ENCODE measurements around the gene DNAH14.
"Not testable (repeated sequence)": the region's sequence is repeated elsewhere in the genome, so short reads cannot be mapped to it uniquely, and the experiment has no call there.

Gene DNAH14

DNA sequence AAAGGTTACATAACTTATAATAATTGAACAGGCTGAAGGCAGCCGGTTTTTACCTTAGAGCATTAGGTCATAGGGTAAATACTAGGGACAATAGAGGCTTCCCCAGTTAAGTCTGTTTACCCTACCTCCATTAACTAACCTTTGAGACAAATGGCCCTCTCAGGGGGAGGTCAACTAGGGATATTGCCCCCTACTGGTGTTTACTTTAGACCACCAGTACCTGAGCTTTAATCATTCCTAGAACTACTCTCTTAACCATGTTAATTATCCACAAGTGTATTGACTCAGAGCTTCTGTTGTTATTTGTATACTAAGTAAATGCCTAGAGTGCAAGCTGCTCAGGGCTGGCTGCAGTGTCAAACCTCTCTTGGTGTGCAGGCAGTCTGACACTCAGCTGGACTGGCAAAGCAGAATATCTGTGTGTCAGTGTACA, 52.5 kb downstream of the DNAH14 start:
- in situ Hi-C loops (cut with MboI; ENCODE audit: low pct_unique_long_range_greater_than_20kb, low sequenced_read_pairs); DNase-seq: not testable (repeated sequence)

GRCh38 chr1:224988042-224988441, 58.6 kb downstream of the DNAH14 start:
- no peak for DNase-seq
- in situ Hi-C loops (cut with MboI; ENCODE audit: low pct_unique_long_range_greater_than_20kb, low sequenced_read_pairs) = no loop called here

GRCh38 chr1:224989615-224990014, 60.1 kb downstream of the DNAH14 start:
- in situ Hi-C loops (cut with MboI; ENCODE audit: low pct_unique_long_range_greater_than_20kb, low sequenced_read_pairs) = no loop called here
- DNase-seq = no peak

DNA sequence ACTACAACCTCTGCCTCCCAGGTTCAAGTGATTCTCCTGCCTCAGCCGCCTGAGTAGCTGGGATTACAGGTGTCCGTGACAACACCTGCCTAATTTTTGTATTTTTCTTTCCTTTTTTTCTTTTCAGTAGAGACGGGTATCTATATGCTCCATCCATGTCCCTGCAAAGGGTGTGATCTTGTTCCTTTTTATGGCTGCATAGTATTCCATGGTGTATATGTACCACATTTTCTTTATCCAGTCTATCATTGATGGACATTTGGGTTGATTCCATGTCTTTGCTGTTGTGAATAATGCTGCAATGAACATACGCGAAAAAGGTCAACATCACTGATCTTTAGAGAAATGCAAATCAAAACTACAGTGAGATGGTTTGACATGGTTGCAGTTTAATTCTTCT, 62.1 kb downstream of the DNAH14 start:
- in situ Hi-C loops (cut with MboI; ENCODE audit: low pct_unique_long_range_greater_than_20kb, low sequenced_read_pairs); DNase-seq: not testable (repeated sequence)

DNA sequence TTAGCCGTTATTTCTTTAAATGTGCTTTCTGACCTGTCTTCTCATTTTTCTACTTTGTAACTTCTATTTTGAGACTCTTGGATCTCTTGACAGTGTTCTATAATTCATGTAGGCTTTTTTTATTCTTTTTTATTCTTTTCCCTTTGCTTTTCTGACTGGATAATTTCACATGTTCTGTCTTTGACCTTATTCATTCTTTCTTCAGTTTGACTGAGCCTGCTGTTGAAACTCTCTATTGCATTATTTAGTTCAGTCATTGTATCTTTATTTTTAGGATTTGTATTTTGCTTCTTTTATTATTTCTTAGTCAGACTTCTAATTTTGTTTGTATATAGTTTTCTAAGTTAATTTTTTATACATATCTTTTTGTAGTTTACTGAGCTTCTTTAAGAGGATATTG, 66.1 kb downstream of the DNAH14 start:
- no peak for DNase-seq
- in situ Hi-C loops (cut with MboI; ENCODE audit: low pct_unique_long_range_greater_than_20kb, low sequenced_read_pairs) = no loop called here

GRCh38 chr1:224996266-224996665, 66.8 kb downstream of the DNAH14 start:
- in situ Hi-C loops (cut with MboI; ENCODE audit: low pct_unique_long_range_greater_than_20kb, low sequenced_read_pairs) = no loop called here
- DNase-seq = no peak

- DNase-seq = no peak
- in situ Hi-C loops (cut with MboI; ENCODE audit: low pct_unique_long_range_greater_than_20kb, low sequenced_read_pairs) = no loop called here
Measured at GRCh38 chr1:224998185-224998584, 68.7 kb downstream of the DNAH14 start.

DNA sequence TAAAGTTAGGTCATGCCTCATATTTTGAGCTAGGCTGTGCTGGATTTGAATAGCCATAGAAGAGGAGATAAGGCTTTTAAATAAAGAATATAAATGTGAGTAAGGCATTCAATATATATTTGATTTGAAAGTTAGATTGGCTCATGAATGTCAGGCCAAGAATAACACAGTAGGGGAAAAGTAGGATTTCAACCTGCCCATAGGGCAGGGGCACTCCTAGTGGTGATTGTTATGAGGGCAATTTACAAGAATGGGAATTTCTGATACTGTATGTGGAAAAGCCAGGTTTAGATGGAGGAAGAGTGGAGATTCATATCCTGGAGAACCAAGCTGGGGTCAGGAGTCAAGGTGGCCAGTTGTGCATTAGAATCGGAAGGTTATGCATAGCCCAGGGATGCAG, 74.9 kb downstream of the DNAH14 start:
- DNase-seq = no peak
- in situ Hi-C loops (cut with MboI; ENCODE audit: low pct_unique_long_range_greater_than_20kb, low sequenced_read_pairs) = no loop called here

DNA sequence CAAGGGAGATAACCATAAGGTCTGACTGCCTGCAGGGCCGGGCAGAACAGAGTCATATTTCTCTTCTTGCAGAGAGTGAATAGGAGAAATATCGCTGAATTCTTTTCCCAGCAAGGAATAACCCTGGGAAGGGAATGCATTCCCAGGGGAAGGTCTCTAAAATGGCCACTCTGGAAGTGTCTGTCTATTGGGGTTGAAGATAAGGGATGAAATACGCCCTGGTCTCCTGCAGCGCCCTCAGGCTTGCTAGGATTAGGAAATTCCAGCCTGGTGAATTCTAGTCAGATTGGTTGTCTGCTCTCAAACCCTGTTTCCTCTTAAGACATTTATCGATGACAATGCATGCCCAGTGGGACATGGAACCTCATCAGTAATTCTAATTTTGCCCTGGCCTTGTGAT, 76.9 kb downstream of the DNAH14 start:
- DNase-seq; in situ Hi-C loops (cut with MboI; ENCODE audit: low pct_unique_long_range_greater_than_20kb, low sequenced_read_pairs): not testable (repeated sequence)

GRCh38 chr1:225008050-225008449, 78.6 kb downstream of the DNAH14 start:
- in situ Hi-C loops (cut with MboI; ENCODE audit: low pct_unique_long_range_greater_than_20kb, low sequenced_read_pairs) = not testable (repeated sequence)

GRCh38 chr1:225021037-225021436, 91.6 kb downstream of the DNAH14 start:
- in situ Hi-C loops (cut with MboI; ENCODE audit: low pct_unique_long_range_greater_than_20kb, low sequenced_read_pairs) = no loop called here

More at GRCh38 chr1:225008050-225008449, 78.6 kb downstream of the DNAH14 start:
- not testable (repeated sequence) for DNase-seq

GRCh38 chr1:225026701-225027100, 97.2 kb downstream of the DNAH14 start:
- no peak for DNase-seq
- in situ Hi-C loops (cut with MboI; ENCODE audit: low pct_unique_long_range_greater_than_20kb, low sequenced_read_pairs) = no loop called here

More at GRCh38 chr1:225021037-225021436, 91.6 kb downstream of the DNAH14 start:
- no peak for DNase-seq

DNA sequence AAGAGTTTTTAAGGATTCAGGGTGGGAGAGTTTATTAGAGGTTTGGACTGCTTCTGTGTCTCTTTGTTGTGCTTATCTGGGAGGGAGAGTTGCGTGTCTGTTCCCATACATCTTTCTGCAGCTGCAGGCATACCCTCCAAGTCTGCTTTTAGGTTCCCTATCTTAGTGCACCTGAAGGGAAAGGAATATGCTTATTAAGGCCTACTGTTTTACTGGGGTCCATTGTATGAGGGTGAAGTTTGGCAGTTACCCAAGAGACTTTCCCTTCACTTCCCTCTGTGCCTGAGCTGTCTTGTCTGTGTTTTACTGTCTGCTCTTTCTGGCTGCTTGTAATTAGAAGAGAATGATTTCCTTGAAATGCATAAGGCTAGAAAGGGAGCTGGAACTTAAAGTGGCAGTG, 107.0 kb downstream of the DNAH14 start:
- DNase-seq; in situ Hi-C loops (cut with MboI; ENCODE audit: low pct_unique_long_range_greater_than_20kb, low sequenced_read_pairs): not testable (repeated sequence)

GRCh38 chr1:225042263-225042662, 112.8 kb downstream of the DNAH14 start:
- in situ Hi-C loops (cut with MboI; ENCODE audit: low pct_unique_long_range_greater_than_20kb, low sequenced_read_pairs) = no loop called here
- no peak for DNase-seq

- no peak for DNase-seq
- in situ Hi-C loops (cut with MboI; ENCODE audit: low pct_unique_long_range_greater_than_20kb, low sequenced_read_pairs) = no loop called here
Measured at GRCh38 chr1:225044258-225044657, 114.8 kb downstream of the DNAH14 start.

DNA sequence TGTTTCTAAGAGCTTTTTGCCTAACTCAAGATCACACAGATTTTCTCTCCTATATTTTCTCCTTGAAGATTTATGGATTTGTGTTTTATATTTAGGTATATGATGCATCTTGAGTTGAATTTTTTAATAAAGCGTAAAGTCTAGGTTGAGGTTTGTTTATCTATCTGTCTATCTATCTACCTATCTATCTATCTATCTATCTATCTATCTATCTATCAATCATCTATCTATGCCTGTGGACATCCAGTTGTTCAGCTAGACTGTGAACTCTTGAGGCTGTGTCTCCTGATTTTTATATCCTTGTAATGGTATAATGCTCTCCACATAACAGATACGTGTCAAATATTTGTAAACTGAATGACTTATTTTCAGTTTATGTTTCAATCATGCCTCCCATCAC, 120.1 kb downstream of the DNAH14 start:
- no peak for DNase-seq
- in situ Hi-C loops (cut with MboI; ENCODE audit: low pct_unique_long_range_greater_than_20kb, low sequenced_read_pairs) = no loop called here

- no peak for DNase-seq
- in situ Hi-C loops (cut with MboI; ENCODE audit: low pct_unique_long_range_greater_than_20kb, low sequenced_read_pairs) = no loop called here
Measured at GRCh38 chr1:225063722-225064121, 134.2 kb downstream of the DNAH14 start.

GRCh38 chr1:225070972-225071371, 141.5 kb downstream of the DNAH14 start:
- in situ Hi-C loops (cut with MboI; ENCODE audit: low pct_unique_long_range_greater_than_20kb, low sequenced_read_pairs) = no loop called here

DNA sequence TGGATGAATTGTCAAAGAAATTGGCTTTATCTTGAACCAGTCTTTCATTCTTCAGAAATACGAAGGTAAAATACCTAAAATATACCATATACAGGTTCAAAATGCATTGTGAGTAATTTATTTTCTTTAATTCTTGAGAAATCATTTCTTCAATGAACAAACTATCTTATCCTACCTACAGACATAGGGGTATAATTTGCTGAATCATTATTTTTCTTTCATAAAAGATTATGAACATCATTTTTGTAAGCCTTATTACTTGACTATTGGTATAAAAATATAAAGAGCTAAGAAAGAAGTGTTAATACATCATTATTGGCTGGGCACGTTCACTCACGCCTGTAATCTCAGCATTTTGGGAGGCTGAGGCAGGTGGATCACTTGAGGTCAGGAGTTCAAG, 167.7 kb downstream of the DNAH14 start:
- in situ Hi-C loops (cut with MboI; ENCODE audit: low pct_unique_long_range_greater_than_20kb, low sequenced_read_pairs) = no loop called here
- no peak for DNase-seq

More at GRCh38 chr1:225070972-225071371, 141.5 kb downstream of the DNAH14 start:
- no peak for DNase-seq

DNA sequence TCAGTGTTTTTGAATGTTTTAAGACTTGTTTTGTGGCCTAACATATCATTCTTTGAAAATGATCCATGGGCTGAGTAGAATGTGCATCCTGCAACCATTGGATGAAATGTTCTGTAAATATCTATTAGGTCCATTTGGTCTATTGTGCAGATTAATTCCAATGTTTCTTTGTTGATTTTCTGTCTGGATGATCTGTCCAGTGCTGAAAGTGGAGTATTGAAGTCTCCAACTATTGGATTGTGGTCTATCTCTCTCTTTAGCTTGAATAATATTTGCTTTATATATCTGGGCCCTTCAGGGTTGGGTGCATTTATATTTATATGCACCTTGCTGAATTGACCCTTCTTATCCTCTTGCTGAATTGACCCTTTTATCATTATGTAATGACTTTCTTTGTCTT, 181.5 kb downstream of the DNAH14 start:
- DNase-seq = no peak
- in situ Hi-C loops (cut with MboI; ENCODE audit: low pct_unique_long_range_greater_than_20kb, low sequenced_read_pairs) = no loop called here

DNA sequence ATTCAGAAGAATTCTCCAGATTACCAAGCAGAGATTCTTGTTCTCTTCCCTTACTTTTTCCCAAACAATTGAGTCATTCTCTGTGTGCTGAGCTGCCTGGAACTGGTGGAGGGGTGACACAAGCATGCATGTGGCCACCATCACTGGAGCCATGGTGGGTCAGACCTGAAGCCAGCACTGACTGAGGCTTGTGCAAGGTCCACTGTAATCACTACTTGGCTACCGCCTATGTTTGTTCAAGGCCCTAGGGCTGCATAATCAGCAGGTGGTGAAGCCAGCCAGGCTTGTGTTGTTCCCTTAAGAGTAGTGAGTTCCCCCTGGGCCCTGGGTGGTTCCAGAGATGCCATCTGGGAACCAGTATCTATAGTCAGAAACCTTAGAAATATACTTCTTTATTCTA, 183.8 kb downstream of the DNAH14 start:
- in situ Hi-C loops (cut with MboI; ENCODE audit: low pct_unique_long_range_greater_than_20kb, low sequenced_read_pairs) = no loop called here
- DNase-seq = no peak

Data from KBM-7 (cell line).